ENCODE data around the gene PIGS.

Gene PIGS

GRCh38 chr17:28549236-28550132, 21.8 kb downstream of the PIGS start:
- no peak for DNase-seq

DNA sequence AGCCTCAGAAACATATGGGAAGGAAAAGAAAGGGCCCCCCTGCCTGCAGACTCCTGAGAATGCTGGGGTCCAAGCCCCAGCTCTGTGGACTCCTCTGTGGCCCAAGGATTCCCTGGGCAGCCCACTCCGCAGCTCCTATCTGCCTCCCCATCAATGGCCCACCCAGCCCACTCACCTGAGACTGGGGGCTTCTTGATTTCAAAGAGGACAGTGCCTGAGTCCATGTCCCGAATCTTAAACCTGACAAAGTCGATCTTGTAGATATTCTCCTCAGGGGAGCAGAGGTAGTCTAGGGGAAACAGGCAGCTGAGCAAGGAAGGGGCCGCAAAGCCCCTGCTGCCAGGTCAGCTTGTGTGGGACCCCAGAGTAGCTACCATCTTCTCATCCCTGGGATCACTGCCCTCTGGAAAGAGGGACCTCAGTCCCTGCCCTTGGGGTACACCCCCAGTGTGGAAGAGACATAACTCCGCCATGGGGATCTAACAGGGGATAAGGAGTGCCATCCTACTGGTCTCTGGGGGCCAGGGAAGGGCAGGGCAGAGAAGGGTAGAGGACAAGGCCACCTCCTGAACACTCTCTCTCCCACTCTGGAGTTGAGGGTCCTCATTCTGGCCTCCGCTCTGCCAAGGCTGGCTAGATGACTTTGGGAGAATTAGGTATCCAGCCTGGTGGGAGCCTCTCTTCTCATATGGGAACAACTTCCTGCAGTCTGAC, 22.8 kb downstream of the PIGS start:
- no peak for DNase-seq

GRCh38 chr17:28547623-28548416, 23.5 kb downstream of the PIGS start:
- peak; percentile 50 for DNase-seq

DNA sequence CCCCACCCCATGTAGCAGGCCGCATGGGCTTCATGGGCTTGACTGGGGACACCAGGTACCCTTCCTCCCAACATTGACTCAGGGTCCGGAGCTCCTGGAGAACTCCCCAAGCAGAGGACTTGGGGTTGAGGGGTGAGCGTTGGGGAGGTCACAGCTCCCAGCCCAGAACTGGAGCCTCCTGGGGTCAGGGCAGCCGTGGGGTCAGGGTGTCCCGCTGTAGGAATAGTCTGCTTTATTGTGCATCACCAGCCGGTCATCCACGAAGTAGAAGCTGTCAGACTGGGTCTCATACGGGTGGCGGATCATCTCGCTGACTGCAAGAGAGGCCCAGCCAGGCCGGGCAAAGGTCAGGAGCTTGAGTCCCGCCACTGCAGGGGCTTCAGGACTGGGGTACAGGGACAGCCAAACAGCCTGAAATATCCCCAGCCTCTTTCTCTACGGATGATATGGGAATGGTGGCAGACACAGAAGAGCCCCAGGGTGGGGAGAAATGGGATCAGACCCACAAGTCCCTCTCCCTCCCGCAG, 24.2 kb downstream of the PIGS start:
- DNase-seq: no peak

GRCh38 chr17:28545787-28546415, 25.4 kb downstream of the PIGS start:
- DNase-seq: no peak

DNA sequence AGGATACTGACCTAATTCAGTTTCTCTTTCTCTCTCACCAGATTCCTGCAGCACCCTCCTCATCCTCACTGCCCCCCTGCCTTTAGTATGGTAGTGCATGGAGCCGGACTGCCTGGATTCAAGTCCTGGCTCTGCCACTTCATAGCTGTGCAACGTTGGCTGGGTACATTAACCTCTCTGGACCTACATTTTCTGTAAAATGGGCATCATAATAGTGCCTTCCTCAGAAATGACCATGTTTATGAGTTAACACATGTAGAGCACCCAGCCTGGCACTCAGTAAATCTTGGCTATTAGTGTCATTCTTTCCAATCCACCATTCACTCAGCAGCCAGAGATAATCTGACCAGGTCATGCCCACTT, 26.2 kb downstream of the PIGS start:
- no peak for DNase-seq

DNA sequence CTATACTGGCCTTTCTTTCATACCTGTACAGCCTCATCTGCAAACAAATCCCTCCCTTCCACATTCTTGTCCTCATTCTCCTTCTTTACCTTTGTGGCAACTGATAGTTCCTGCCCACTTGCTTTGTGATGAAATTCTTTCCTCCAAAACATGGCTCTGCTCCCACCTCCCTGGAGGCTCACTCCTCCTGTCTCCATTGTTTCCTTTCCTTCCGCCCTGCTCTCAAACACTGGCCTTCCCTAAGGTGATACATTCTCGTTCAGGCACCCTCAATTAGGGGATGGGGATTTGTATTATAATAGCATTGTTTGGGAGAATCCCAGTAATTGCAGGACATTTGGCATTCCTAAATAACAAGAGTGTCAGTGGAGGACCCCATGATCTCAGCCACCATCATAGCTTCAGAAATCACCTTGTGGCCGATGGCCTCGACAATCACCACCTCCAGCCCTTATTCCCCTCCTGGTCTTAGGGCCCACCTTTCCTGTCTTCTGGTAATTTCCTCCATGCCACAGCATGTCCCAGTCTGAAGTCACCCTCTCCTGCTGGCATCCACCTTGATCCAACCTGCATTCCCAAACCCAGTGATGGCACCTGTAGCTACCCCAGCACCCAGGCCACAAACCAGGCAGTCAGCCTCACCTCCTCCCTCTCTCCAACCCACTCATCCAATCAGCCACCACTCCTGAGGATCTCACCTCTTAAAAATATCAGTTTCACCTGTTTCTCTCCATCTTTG, 26.8 kb downstream of the PIGS start:
- DNase-seq: no peak

GRCh38 chr17:28541439-28541838, 29.9 kb downstream of the PIGS start:
- no peak for DNase-seq

DNA sequence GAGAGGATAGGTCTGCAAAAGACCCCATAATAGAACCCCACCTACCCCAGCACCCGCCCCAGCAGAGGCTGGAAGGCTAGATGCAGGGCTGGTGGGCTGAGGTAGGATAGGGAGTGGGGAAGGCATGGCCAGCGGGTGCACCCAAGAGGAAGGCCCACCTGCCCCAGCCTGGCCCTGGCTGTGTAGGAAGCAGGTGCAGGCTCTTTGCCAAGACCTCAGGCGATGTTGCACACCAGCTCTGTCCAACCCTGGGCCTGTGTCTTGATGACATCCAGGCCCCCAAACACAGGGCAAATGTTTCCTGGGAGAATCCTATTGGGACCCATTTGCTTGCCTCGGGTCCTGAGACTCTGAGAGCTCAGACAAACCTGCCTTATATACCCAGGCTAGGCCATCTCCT, 31.1 kb downstream of the PIGS start:
- no peak for DNase-seq

GRCh38 chr17:28538296-28538895, 32.9 kb downstream of the PIGS start:
- no peak for DNase-seq

DNA sequence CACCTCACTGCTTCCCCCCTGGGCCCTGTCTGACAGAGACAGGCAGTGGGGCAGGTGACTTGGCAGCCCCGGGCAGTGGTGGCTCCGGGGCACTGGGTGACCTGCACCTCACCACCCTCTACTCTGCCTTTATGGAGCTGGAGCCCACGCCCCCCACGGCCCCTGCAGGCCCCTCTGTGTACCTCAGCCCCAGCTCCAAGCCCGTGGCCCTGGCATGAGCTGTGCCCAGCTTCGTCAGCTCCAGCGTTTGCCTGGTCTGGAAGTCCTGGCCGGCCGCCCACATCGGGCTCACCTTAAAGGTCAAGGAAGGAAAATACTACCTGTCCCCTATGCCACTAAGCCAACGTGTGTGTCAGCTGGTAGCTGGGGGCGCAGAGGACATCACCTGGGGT, 34.1 kb downstream of the PIGS start:
- DNase-seq: no peak

- no peak for DNase-seq
Measured at GRCh38 chr17:28536532-28537218, 34.6 kb downstream of the PIGS start.

DNA sequence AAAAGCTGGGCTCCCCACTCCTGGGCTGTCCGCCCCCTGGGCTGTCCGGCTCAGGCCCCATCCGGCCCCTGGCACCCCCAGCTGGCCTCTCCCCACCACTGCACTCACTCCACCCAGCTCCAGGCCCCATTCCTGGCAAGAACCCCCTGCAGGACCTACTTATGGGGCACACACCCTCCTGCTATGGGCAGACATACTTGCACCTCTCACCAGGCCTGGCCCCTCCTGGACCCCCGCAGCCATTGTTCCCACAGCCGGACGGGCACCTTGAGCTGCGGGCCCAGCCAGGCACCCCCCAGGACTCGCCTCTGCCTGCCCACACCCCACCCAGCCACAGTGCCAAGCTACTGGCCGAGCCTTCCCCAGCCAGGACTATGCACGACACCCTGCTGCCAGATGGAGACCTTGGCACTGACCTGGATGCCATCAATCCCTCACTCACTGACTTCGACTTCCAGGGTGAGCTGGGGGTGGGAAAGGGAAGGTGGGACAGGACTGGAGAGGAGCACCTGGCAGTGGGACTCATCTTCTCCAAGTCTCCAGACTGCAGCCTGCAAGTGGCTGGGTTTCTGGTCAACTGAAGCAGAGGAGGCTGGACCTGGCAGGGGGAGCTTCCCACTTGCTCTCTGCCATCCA, 36.5 kb downstream of the PIGS start:
- no peak for DNase-seq

- DNase-seq: no peak
Measured at GRCh38 chr17:28533091-28533807, 38.1 kb downstream of the PIGS start.

DNA sequence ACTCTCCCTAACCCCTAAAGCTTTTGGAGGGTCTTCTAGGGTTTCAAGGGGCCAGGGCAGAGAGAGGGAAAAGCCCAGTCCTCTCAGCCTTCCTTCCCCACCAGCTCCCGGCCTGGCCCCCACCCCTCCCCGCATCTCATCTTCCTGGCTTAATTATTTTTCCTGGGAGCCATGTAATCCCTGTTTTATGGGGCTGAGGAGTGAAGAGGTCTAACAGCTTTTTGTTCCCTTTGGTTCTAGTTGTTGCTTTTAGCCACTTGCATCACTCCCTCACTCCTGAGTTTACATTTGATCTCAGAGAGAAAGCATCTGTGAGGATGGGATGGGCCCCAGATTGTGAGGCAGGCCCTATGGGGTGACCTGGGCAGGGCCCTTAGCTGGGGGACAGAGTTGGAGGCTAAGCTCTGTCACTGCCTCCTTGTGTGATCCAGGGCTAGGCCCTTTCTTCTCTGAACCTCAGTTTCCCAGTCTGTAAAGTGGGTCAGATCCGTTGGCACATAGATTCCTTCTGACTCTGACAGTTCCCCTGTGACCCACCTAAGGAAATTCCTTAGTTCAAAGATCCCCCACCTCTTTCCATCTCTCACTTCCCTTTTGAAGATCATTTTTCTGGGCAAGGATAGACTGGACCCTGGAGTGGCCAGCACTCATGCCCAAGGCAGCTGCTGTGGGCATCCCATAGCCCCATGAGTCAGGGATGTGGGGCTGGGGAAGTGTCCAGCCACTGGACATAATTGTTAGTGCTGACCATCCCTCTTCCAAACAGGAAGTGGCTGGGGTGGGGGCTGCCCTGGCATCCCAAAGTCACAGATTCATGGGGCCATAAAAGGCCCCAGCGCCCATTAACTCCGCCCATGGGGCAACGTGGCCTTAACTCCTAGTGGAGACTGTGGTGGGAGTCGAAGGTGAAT, 39.0 kb downstream of the PIGS start:
- no peak for DNase-seq

DNA sequence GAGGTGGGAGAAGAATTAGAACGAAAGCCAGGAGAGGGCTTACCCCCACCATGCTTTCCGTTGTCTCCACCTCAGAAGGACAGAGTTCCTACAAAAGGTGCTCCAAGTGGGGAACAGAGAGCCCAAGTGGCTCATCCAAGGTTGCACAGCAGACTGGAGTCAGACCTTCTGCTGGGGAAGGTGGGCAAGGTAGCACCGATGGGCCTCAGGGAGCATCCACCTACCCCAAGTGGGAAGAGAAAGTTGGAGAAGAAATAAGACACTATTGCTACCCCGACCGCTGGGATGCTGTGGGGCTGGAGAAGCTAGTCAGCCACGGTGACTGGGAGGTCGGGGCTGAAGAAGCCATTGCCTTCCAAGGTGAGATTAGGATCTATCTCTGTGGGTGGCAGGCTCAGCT, 40.4 kb downstream of the PIGS start:
- no peak for DNase-seq

DNA sequence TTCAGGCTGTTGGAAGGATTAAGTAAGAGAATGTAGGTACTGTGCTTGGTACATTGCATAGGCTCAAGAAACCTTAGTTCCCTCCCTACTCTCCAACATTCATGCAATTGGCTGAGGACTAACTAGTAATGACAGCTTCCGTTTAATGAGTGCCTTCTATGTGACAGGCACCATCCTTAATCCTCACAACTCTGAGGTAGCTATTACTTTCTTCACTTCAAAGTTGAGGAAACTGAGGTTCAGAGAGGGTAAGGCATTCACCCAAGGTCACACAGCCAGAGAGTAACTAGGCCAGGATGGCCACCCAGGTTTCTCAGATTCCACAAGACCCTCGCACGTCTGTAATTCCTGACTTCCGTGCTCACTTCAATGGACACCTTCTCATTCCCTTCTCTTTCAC, 41.1 kb downstream of the PIGS start:
- DNase-seq: no peak

- no peak for DNase-seq
Measured at GRCh38 chr17:28529013-28529400, 42.3 kb downstream of the PIGS start.

Measured in fibroblast of skin of abdomen (primary cell).